ENCODE results near the gene FBXL7. TPM values are rescaled to one million over a fixed set of nuclear protein-coding genes. Genes with fewer than 3 reads are reported as not detected.

FBXL7 gene
- polyA plus RNA-seq, 1 donor from 2014 or later = 0.24 TPM

DNA sequence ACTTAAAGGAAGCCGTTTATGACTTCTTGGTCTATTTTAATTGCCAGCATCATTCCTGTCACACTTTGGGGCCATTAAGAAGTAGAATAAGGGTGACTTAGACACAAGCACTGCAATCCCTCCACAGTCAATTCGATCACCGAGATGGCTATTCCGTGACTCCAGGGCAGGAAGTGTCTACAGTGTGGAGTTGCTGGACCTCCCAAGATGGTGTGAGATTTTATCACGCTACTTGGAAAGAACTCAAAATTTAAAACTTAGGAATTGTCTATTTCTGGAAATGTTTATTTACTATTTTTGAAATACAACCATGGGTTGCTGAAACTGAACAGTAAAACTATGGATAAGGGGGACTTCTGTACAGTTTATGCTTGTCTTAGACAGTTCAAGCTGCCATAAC lies 6.2 kb downstream of the FBXL7 start:
- H3K9me2 ChIP-seq (ENCODE audit: insufficient read depth, low read length) = no peaks in the 10 kb centered on the region
- no peak overlapping the region for H3K4me3 ChIP-seq (ENCODE audit: low read length)
- H4K20me1 ChIP-seq (ENCODE audit: insufficient read depth) = no peaks in the 10 kb centered on the region
- H3K9ac ChIP-seq (ENCODE audit: low read length) = no peak overlapping the region
- H3K27me3 ChIP-seq (ENCODE audit: insufficient read depth, low read depth, low read length) = peaks cover 5% of the 10 kb centered on the region
- H2AFZ ChIP-seq (ENCODE audit: low read depth, low read length) = no peak overlapping the region
- no peaks in the 10 kb centered on the region for H3K36me3 ChIP-seq (ENCODE audit: insufficient read depth, low read length)
- H3F3A ChIP-seq (ENCODE audit: insufficient read depth, low read length, poor library complexity, severe bottlenecking) = no peaks in the 10 kb centered on the region
- TF ChIP-seq TAF1 (IDR thresholded peaks at IDR 0.05; ENCODE audit: low read depth) (no peak), EZH2 (IDR thresholded peaks at IDR 0.05; ENCODE audit: borderline replicate concordance, insufficient read depth, low read length, poor library complexity, severe bottlenecking) (no peak), SMC3 (conservative IDR thresholded peaks at IDR 0.05; ENCODE audit: poor library complexity) (no peak), RAD21 (conservative IDR thresholded peaks at IDR 0.05) (no peak), POLR2AphosphoS5 (IDR thresholded peaks at IDR 0.05) (no peak), EP300 (conservative IDR thresholded peaks at IDR 0.05; ENCODE audit: poor library complexity, severe bottlenecking) (no peak), MXI1 (conservative IDR thresholded peaks at IDR 0.05; ENCODE audit: poor library complexity, severe bottlenecking) (no peak)
- TF ChIP-seq, protein P1, sequence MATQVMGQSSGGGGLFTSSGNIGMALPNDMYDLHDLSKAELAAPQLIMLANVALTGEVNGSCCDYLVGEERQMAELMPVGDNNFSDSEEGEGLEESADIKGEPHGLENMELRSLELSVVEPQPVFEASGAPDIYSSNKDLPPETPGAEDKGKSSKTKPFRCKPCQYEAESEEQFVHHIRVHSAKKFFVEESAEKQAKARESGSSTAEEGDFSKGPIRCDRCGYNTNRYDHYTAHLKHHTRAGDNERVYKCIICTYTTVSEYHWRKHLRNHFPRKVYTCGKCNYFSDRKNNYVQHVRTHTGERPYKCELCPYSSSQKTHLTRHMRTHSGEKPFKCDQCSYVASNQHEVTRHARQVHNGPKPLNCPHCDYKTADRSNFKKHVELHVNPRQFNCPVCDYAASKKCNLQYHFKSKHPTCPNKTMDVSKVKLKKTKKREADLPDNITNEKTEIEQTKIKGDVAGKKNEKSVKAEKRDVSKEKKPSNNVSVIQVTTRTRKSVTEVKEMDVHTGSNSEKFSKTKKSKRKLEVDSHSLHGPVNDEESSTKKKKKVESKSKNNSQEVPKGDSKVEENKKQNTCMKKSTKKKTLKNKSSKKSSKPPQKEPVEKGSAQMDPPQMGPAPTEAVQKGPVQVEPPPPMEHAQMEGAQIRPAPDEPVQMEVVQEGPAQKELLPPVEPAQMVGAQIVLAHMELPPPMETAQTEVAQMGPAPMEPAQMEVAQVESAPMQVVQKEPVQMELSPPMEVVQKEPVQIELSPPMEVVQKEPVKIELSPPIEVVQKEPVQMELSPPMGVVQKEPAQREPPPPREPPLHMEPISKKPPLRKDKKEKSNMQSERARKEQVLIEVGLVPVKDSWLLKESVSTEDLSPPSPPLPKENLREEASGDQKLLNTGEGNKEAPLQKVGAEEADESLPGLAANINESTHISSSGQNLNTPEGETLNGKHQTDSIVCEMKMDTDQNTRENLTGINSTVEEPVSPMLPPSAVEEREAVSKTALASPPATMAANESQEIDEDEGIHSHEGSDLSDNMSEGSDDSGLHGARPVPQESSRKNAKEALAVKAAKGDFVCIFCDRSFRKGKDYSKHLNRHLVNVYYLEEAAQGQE (IDR thresholded peaks at IDR 0.05; ENCODE audit: borderline replicate concordance) = no peak
- TF ChIP-seq, protein P2, sequence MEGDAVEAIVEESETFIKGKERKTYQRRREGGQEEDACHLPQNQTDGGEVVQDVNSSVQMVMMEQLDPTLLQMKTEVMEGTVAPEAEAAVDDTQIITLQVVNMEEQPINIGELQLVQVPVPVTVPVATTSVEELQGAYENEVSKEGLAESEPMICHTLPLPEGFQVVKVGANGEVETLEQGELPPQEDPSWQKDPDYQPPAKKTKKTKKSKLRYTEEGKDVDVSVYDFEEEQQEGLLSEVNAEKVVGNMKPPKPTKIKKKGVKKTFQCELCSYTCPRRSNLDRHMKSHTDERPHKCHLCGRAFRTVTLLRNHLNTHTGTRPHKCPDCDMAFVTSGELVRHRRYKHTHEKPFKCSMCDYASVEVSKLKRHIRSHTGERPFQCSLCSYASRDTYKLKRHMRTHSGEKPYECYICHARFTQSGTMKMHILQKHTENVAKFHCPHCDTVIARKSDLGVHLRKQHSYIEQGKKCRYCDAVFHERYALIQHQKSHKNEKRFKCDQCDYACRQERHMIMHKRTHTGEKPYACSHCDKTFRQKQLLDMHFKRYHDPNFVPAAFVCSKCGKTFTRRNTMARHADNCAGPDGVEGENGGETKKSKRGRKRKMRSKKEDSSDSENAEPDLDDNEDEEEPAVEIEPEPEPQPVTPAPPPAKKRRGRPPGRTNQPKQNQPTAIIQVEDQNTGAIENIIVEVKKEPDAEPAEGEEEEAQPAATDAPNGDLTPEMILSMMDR (IDR thresholded peaks at IDR 0.05; ENCODE audit: poor library complexity, severe bottlenecking) = no peak
- H3K9me3 ChIP-seq (ENCODE audit: low read length) = no peaks in the 10 kb centered on the region
- no peak overlapping the region for H3K4me2 ChIP-seq (ENCODE audit: low read length)
- H3K79me2 ChIP-seq (replicated peaks; ENCODE audit: insufficient read depth, low read length) = peaks cover 46% of the 10 kb centered on the region
- H3K27ac ChIP-seq (ENCODE audit: low read length) = no peak overlapping the region

- Histone ChIP-seq H3K4me2 (ENCODE audit: low read length) (no peak overlapping the region), H3K27ac (ENCODE audit: low read length) (no peak overlapping the region), H3F3A (ENCODE audit: insufficient read depth, low read length, poor library complexity, severe bottlenecking) (no peaks in the 10 kb centered on the region), H3K9me3 (ENCODE audit: low read length) (no peaks in the 10 kb centered on the region), H2AFZ (ENCODE audit: low read depth, low read length) (no peak overlapping the region), H3K36me3 (ENCODE audit: insufficient read depth, low read length) (no peaks in the 10 kb centered on the region), H3K27me3 (ENCODE audit: insufficient read depth, low read depth, low read length) (no peaks in the 10 kb centered on the region), H4K20me1 (ENCODE audit: insufficient read depth) (no peaks in the 10 kb centered on the region), H3K9ac (ENCODE audit: low read length) (no peak overlapping the region), H3K9me2 (ENCODE audit: insufficient read depth, low read length) (no peaks in the 10 kb centered on the region), H3K4me3 (ENCODE audit: low read length) (no peak overlapping the region), H3K79me2 (replicated peaks; ENCODE audit: insufficient read depth, low read length) (peaks cover 50% of the 10 kb centered on the region)
- TF ChIP-seq EZH2 (IDR thresholded peaks at IDR 0.05; ENCODE audit: borderline replicate concordance, insufficient read depth, low read length, poor library complexity, severe bottlenecking) (no peak), EP300 (conservative IDR thresholded peaks at IDR 0.05; ENCODE audit: poor library complexity, severe bottlenecking) (no peak), MXI1 (conservative IDR thresholded peaks at IDR 0.05; ENCODE audit: poor library complexity, severe bottlenecking) (no peak), RAD21 (conservative IDR thresholded peaks at IDR 0.05) (no peak), POLR2AphosphoS5 (IDR thresholded peaks at IDR 0.05) (no peak), SMC3 (conservative IDR thresholded peaks at IDR 0.05; ENCODE audit: poor library complexity) (no peak), TAF1 (IDR thresholded peaks at IDR 0.05; ENCODE audit: low read depth) (no peak)
- TF ChIP-seq, protein P1 (IDR thresholded peaks at IDR 0.05; ENCODE audit: borderline replicate concordance) = no peak
- TF ChIP-seq, protein P2 (IDR thresholded peaks at IDR 0.05; ENCODE audit: poor library complexity, severe bottlenecking) = no peak
Observed at GRCh38 chr5:15506897-15507296, 6.9 kb downstream of the FBXL7 start.
